Left renal cortex interstitium (tissue), 4 donors: ENCODE measurements around the gene CTNNA3. TPM values are rescaled to one million over a fixed set of nuclear protein-coding genes. Genes with fewer than 3 reads are reported as not detected.
A peak's percentile ranks its signal among the peaks of the same experiment; 100 is the strongest.
"Not testable (repeated sequence)": the region's sequence is repeated elsewhere in the genome, so short reads cannot be mapped to it uniquely, and the experiment has no call there.

ENCODE experiments used
- DNase-seq, 4 donors: peaks; one replicate each; pipeline ENCODE4 v3.0.0-alpha.2; 2013; ENCODE audit warnings: low read depth in 4 of 4, low spot score in 2 of 4, missing footprints in 1 of 4
- polyA plus RNA-seq, 4 donors: library from polyadenylated mRNA; unstranded; fragments of 120-200 nt; gene quantifications; one replicate each; pipeline ENCODE4 v1.2.1, GENCODE V29; 2013; ENCODE audit not compliant: insufficient read length in 4 of 4

Gene CTNNA3
- polyA plus RNA-seq, 4 donors, result 2.5 to 4.2 (median 2.6) TPM

- no peak for DNase-seq
These were observed 433.3 kb downstream of the CTNNA3 start for GRCh38 chr10:67262675-67263074.

- DNase-seq, result no peak
These were observed 434.6 kb downstream of the CTNNA3 start for GRCh38 chr10:67261300-67261797.

DNA sequence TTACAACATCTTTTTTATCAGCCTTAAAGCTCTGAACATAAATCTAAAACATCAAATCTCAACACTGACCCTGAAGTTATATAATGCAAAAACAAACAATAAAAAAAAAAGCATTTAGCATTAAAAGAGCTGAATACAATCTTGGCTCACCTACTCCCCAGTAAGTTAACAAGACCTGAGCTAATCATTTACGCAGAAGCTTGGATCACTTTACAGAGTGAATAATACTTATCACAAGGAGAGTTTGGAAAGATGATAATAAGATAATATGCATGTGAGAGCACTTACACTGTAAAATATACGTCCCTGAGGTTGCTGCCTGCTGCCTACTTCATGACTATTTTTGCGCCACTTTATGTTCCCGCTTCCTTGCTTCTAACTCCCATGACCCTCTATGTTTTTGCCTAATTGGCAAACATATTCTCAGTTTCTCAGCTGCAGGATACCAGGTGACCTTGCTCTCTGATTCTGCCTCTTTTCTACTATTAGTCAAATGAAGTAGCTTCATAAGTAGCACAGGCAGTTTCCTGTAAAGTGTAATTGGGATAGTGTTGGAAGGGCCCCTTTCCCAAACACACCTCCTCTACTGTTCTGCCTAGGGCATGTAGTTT is 436.6 kb downstream of the CTNNA3 start:
- no peak for DNase-seq

DNA sequence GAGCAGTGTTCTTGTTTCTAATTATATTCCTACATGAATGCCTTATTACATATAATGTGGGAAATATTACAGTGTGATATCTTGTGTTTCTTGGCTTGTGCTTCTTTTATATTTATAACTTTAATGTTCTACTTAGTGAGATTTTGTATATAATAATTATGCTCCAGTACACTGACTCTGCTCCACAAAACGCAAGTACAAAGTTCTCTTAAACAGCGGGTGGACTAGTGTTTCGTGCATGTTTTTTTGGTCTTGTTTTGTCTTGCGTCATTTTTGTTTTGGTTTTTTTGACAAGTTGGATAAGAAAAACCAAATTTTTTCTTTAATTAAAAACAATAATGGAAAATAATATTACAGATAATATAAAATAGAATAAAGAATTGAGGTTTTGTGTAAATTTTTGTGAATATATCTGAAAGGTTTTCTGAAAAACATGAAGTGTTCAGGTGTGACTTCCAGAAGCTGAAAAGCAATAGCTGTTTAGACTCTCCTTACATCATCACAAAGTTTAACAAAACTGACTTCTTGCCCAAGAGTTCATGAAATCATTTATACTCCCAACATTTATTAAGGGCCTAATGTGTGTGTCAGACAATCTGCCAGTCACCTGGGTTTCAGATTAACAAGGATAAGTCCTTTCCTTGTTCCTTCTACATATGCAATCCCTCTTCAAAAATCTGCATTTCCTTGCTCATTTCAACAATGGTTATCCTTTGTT is 438.4 kb downstream of the CTNNA3 start:
- DNase-seq, result no peak

GRCh38 chr10:67257018-67257417 is 439.0 kb downstream of the CTNNA3 start:
- no peak for DNase-seq

DNA sequence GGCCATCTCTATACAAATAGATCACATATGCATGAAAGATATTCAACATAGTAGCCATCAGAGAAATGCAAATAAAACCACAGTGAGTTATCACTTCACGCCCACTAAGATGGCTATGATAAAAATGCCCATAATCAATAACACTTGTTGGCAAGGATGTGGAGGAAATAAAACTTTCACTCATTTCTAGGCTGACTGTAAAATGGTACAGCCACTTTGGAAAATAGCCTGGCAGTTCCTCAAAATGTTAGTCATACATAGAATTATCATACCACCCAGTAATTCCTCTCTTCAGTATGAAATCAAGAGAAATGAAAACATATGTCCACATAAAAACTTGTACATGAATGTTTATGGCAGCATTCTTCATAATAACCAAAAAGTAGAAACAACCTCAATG is 445.3 kb downstream of the CTNNA3 start:
- no peak for DNase-seq

GRCh38 chr10:67246066-67246555 is 449.9 kb downstream of the CTNNA3 start:
- no peak for DNase-seq

DNA sequence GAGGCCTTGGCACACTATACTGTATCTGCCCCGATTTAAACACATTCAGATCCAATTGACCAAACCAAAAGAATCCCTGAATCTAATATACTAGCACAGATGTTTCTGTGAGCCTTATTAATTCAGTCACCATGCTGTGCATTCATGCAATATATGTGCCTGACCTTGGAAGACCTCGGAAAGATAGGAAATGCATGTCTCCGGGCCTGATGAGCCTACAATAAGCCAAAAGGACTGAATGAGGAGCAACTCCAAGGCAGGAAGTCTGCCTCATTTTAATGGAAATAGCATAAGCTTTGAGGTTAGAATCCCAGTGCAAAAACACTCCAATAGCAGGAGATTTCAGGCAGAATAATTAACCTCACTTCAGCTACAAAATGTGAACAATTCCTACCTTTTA is 453.5 kb downstream of the CTNNA3 start:
- no peak for DNase-seq

DNA sequence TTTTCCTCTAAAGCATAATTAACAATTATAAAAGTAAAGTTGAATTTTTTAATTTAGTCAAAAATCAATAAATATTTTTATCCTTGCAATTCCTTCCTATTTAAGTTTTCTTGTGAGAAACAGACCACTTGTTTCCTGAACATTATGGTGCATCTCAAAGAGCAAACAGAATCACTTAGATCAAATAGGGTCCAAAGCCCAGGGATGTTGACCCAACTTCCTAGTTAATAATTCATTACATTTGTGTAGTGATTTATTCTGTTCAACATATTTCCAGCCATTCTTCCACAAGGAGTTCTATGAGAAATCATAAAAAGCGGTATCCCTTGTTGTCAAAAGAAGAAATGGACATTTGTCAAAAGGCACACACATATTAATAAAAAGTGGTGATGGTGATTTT is 454.5 kb downstream of the CTNNA3 start:
- DNase-seq, result no peak

GRCh38 chr10:67239864-67240497 is 456.0 kb downstream of the CTNNA3 start:
- no peak for DNase-seq

GRCh38 chr10:67230680-67231500 is 465.1 kb downstream of the CTNNA3 start:
- peak in 1 of 4 donors; percentile 5 for DNase-seq

- DNase-seq, result no peak
These were observed 470.8 kb downstream of the CTNNA3 start for GRCh38 chr10:67225226-67225625.

- no peak for DNase-seq
These were observed 471.4 kb downstream of the CTNNA3 start for GRCh38 chr10:67224553-67224952.

GRCh38 chr10:67222934-67223333 is 473.1 kb downstream of the CTNNA3 start:
- no peak for DNase-seq

DNA sequence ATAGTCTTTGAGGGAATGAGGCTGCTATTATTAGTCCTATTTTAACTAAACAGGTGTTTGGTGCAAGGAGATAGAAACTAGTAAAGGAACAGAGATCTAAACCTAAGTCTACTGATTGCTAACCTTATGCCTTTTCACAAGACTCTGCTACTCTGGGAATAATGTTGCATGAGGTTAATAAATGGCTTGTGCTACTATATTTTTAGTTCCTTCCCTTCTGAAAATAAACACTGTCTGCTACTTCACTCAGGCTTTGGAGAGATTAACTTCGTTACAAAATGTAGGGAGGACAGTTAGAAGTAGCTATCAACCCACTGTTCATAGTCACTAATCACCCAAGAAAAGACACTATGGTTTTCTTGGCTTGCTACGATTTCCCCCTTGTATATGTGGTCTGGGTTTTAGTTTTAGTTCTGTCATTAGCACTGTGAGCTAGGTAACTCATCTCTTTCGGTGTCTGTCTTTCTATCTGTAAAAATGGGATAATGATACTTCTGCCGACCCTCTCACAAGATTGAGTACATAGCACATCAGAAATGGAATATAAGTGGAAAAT is 474.0 kb downstream of the CTNNA3 start:
- no peak for DNase-seq

DNA sequence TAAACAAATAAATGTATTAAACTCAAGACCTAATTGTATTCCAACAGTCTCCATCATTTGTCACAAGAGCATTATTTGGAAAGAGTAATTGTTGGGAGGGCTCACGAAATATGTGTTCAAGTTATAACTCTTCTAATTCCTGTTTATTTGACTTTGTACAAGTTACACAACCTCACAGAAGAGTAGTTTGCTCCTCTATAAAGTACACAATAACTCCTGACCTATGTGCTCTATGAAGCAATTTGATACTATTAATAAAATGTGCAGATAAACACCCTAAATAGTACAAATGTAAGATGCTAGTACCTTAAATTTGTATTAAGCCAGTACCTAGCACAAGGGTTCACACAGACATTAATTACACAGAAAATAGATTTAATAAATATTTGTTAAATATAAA is 484.3 kb downstream of the CTNNA3 start:
- no peak for DNase-seq

DNA sequence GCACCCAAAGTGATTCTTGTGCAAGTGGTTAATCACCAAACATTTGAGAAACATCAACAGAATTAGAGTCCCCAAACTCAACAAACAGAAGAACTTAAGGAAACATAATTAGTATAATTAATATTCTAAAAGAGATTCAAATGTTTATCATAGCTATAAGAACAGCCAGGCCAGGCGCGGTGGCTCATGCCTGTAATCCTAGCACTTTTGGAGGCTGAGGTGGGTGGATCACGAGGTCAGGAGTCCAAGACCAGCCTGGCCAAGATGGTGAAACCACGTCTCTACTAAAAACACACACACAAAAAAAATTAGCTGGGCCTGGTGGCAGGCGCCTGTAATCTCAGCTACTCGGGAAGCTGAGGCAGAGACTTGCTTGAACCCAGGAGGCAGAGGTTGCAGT is 488.1 kb downstream of the CTNNA3 start:
- DNase-seq, result not testable (repeated sequence)

DNA sequence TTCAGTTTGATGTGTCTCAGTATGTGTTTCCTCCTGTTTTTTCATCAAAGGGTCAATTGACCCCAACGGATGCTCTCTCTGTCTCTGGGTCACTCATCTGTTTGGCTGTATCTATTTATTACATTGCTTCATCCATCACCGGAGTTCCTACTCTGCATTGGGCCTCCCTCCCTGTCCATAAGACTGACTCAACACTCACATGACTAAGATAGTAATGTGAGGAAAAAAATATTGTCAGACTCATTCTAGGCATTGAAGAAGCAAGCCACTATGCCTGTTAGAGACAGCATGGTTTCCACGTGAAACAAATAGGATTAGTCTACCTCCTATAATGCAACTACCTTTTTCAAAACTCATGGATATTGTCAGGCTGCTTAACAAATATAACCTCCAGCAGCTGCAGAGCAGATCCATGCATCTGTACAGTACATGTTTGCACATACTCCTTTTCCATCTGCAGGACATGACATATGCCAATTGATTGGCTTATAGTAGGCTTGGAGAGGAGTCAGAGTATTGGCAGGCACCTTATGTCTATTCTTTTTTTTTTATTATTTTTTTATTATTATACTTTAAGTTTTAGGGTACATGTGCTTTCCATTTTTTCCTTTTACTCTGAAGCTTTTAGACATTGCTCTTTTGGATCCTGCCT is 495.0 kb downstream of the CTNNA3 start:
- DNase-seq, result no peak

GRCh38 chr10:67175354-67175753 is 520.6 kb downstream of the CTNNA3 start:
- no peak for DNase-seq

- no peak for DNase-seq
These were observed 522.2 kb downstream of the CTNNA3 start for GRCh38 chr10:67173787-67174186.
